ENCODE results near the gene MAST3.

- TF ChIP-seq GATA2 (IDR thresholded peaks at IDR 0.05; ENCODE audit: low read depth, low read length) (no peak), GATA3 (IDR thresholded peaks at IDR 0.05; ENCODE audit: low read depth, low read length) (no peak)
Measured at GRCh38 chr19:18086590-18087138, 10.9 kb upstream of the MAST3 start, which contains the start of gene IL12RB1.

All from SH-SY5Y (cell line).